H1 (cell line): Measurements from ENCODE around the gene GYS2. TPM values are rescaled to one million over a fixed set of nuclear protein-coding genes. Genes with fewer than 3 reads are reported as not detected.

Experiments
- CTCF ChIA-PET: fragments of 300-600 bp; sonication (Branson Sonifier 250); formaldehyde crosslinking; loops from one replicate; lab custom pipeline; 2021; ENCODE audit not compliant: partially characterized antibody; lab: Charles Lee
- POLR2A ChIA-PET: fragments of 300-600 bp; sonication (Branson Sonifier 250); formaldehyde crosslinking; loops from one replicate; lab custom pipeline; 2021; ENCODE audit warnings: inconsistent platforms; ENCODE audit not compliant: partially characterized antibody; lab: Charles Lee
- DNase-seq, 2 experiments: peaks; one replicate each; pipeline versions ENCODE4 v3.0.0 to v3.0.0-alpha.2; 2010 to 2022; ENCODE audit warnings: low spot score in 2 of 2, low read depth in 1 of 2, mixed read lengths in 1 of 2
- FAIRE-seq: peaks from 2 replicates; lab custom pipeline; 2011; peaks lifted over from hg19 to GRCh38; lab: Jason Lieb, UNC
- H2AFZ ChIP-seq: 2 replicates; pipeline ENCODE4 v1.8.1; 2012; ENCODE audit warnings: low read length, inconsistent platforms
- H2AK5ac ChIP-seq: 2 replicates; pipeline ENCODE4 v1.6.1; 2013; ENCODE audit warnings: low read depth, low read length
- H2BK120ac ChIP-seq: replicated peaks from 2 replicates; pipeline ENCODE3; 2013; ENCODE audit warnings: low read depth, low read length, inconsistent platforms
- H2BK12ac ChIP-seq: 2 replicates; pipeline ENCODE4 v1.6.1; 2013; ENCODE audit warnings: low read depth, low read length
- H2BK15ac ChIP-seq: 2 replicates; pipeline ENCODE4 v1.6.1; 2013; ENCODE audit warnings: low read length
- H2BK20ac ChIP-seq: 2 replicates; pipeline ENCODE4 v1.6.1; 2013; ENCODE audit warnings: low read length
- H2BK5ac ChIP-seq: 2 replicates; pipeline ENCODE4 v1.6.1; 2013; ENCODE audit warnings: low read depth, low read length
- H3K14ac ChIP-seq: 2 replicates; pipeline ENCODE4 v1.6.1; 2013; ENCODE audit warnings: inconsistent platforms; ENCODE audit not compliant: insufficient read length
- H3K18ac ChIP-seq: 2 replicates; pipeline ENCODE4 v1.6.1; 2013; ENCODE audit warnings: low read length; ENCODE audit errors: extremely low read depth
- H3K23ac ChIP-seq: 2 replicates; pipeline ENCODE4 v1.6.1; 2013; ENCODE audit warnings: inconsistent platforms; ENCODE audit not compliant: insufficient read length
- H3K23me2 ChIP-seq: 2 replicates; pipeline ENCODE4 v1.6.1; 2013; ENCODE audit warnings: low read depth, low read length
- H3K27ac ChIP-seq: 2 replicates; pipeline ENCODE4 v1.6.1; 2011; ENCODE audit warnings: low read depth, low read length, inconsistent platforms
- H3K27me3 ChIP-seq, 4 experiments: replicated peaks in 1 of 4; 1 replicate in 1 of 4; 2 replicates in 3 of 4; pipeline versions ENCODE4 v1.6.1 to v1.8.1; 2011 to 2013; ENCODE audit warnings: low read length in 3 of 4, mild to moderate bottlenecking in 3 of 4, inconsistent platforms in 2 of 4, mixed read lengths in 2 of 4, moderate library complexity in 1 of 4; ENCODE audit not compliant: control insufficient read depth in 3 of 4, insufficient read depth in 3 of 4; ENCODE audit errors: extremely low read depth in 1 of 4
- H3K36me3 ChIP-seq, 4 experiments: 2 replicates each; pipeline versions ENCODE4 v1.6.1 to v1.8.1; 2011 to 2013; ENCODE audit warnings: mild to moderate bottlenecking in 4 of 4, low read length in 3 of 4, moderate library complexity in 2 of 4, control low read depth in 1 of 4, inconsistent platforms in 1 of 4; ENCODE audit not compliant: insufficient read depth in 4 of 4, control insufficient read depth in 2 of 4
- H3K4ac ChIP-seq: replicated peaks from 2 replicates; pipeline ENCODE3; 2013; ENCODE audit warnings: low read length, low read depth, mixed read lengths, inconsistent platforms; ENCODE audit not compliant: insufficient read length
- H3K4me1 ChIP-seq, 4 experiments: replicated peaks in 1 of 4; 1 replicate in 1 of 4; 2 replicates in 3 of 4; pipeline versions ENCODE4 v1.6.1 to v1.8.1; 2011 to 2013; ENCODE audit warnings: low read length in 3 of 4, inconsistent platforms in 2 of 4, mixed read lengths in 1 of 4; ENCODE audit not compliant: insufficient read depth in 4 of 4, control insufficient read depth in 3 of 4
- H3K4me2 ChIP-seq, 2 experiments: 2 replicates each; pipeline versions ENCODE4 v1.6.1 to v1.8.1; 2011 to 2013; ENCODE audit warnings: low read depth in 2 of 2, low read length in 2 of 2, control low read depth in 1 of 2, inconsistent platforms in 1 of 2, mild to moderate bottlenecking in 1 of 2; ENCODE audit not compliant: insufficient read depth in 1 of 2
- H3K4me3 ChIP-seq, 4 experiments: fragments of 200-600, 300-600 bp in 1 of 4; sonication (generic), shearing (Covaris generic), sonication (Bioruptor Twin) in 1 of 4; 2 replicates each; pipeline versions ENCODE4 v1.5.1 to v1.8.1; 2011 to 2016; ENCODE audit warnings: low read length in 4 of 4, low read depth in 3 of 4, control low read depth in 2 of 4, inconsistent platforms in 2 of 4, mild to moderate bottlenecking in 2 of 4, mixed read lengths in 1 of 4, moderate library complexity in 1 of 4; ENCODE audit not compliant: insufficient read depth in 2 of 4; ENCODE audit errors: extremely low read depth in 1 of 4
- H3K56ac ChIP-seq: replicated peaks from 2 replicates; pipeline ENCODE3; 2013; ENCODE audit warnings: low read depth, mild to moderate bottlenecking, mixed read lengths, low read length, inconsistent platforms; ENCODE audit not compliant: insufficient read length
- H3K79me1 ChIP-seq: 2 replicates; pipeline ENCODE4 v1.6.1; 2013; ENCODE audit warnings: low read depth, low read length, control low read depth
- H3K79me2 ChIP-seq, 2 experiments: 2 replicates each; pipeline versions ENCODE4 v1.6.1 to v1.8.1; 2012 to 2013; ENCODE audit warnings: low read length in 2 of 2, mild to moderate bottlenecking in 2 of 2, inconsistent platforms in 1 of 2; ENCODE audit not compliant: insufficient read depth in 2 of 2, control insufficient read depth in 1 of 2
- H3K9ac ChIP-seq, 4 experiments: replicated peaks in 1 of 4; 1 replicate in 1 of 4; 2 replicates in 3 of 4; pipeline versions ENCODE4 v1.6.1 to v1.8.1; 2011 to 2013; ENCODE audit warnings: low read depth in 3 of 4, low read length in 3 of 4, control low read depth in 2 of 4, mild to moderate bottlenecking in 2 of 4, moderate library complexity in 2 of 4, inconsistent platforms in 1 of 4; ENCODE audit errors: extremely low read depth in 1 of 4
- H3K9me3 ChIP-seq, 2 experiments: 2 replicates each; pipeline versions ENCODE4 v1.6.1 to v1.8.1; 2012 to 2013; ENCODE audit warnings: mild to moderate bottlenecking in 2 of 2, moderate library complexity in 2 of 2, control low read depth in 1 of 2, inconsistent platforms in 1 of 2, low read depth in 1 of 2, low read length in 1 of 2, mixed read lengths in 1 of 2; ENCODE audit not compliant: insufficient read depth in 2 of 2
- H4K20me1 ChIP-seq, 2 experiments: replicated peaks in 1 of 2; 2 replicates each; pipeline versions ENCODE3 to v1.8.1; 2011 to 2013; ENCODE audit warnings: inconsistent platforms in 2 of 2, low read length in 2 of 2, mild to moderate bottlenecking in 1 of 2; ENCODE audit not compliant: insufficient read depth in 2 of 2, control insufficient read depth in 1 of 2
- H4K5ac ChIP-seq: 2 replicates; pipeline ENCODE4 v1.6.1; 2013; ENCODE audit warnings: low read length, low read depth, mixed read lengths, inconsistent platforms; ENCODE audit not compliant: insufficient read length
- H4K8ac ChIP-seq: 2 replicates; pipeline ENCODE4 v1.8.0; 2013; ENCODE audit warnings: mild to moderate bottlenecking, moderate library complexity, low read length, inconsistent platforms; ENCODE audit not compliant: insufficient read depth; ENCODE audit errors: extremely low read depth
- H4K91ac ChIP-seq: replicated peaks from 2 replicates; pipeline ENCODE3; 2013; ENCODE audit warnings: low read length, mixed read lengths, inconsistent platforms; ENCODE audit not compliant: insufficient read length
- BCL11A ChIP-seq, 2 experiments: IDR thresholded peaks; one replicate each; pipeline ENCODE4 v1.6.1; 2011; ENCODE audit warnings: low read depth in 2 of 2, low read length in 2 of 2, mild to moderate bottlenecking in 2 of 2
- CBX5 ChIP-seq: fragments of 300-800, 300-1000 bp; sonication (generic); IDR thresholded peaks from 2 replicates; pipeline ENCODE4 v1.7.1; 2016; ENCODE audit warnings: antibody characterized with exemption, low read length, low read depth
- CEBPB ChIP-seq: IDR thresholded peaks from 2 replicates; pipeline ENCODE4 v1.6.1; 2012; ENCODE audit warnings: low read depth, low read length
- CREB1 ChIP-seq: IDR thresholded peaks from 2 replicates; pipeline ENCODE4 v1.6.1; 2012; ENCODE audit warnings: inconsistent platforms
- EGR1 ChIP-seq: IDR thresholded peaks from 2 replicates; pipeline ENCODE4 v1.6.1; 2011; ENCODE audit warnings: low read depth, low read length, borderline replicate concordance
- GTF2F1 ChIP-seq: IDR thresholded peaks from 2 replicates; pipeline ENCODE4 v1.6.1; 2012; ENCODE audit warnings: low read depth, low read length, improper control_type of control experiment, borderline replicate concordance
- HDAC2 ChIP-seq, 2 experiments: fragments of 300-600 bp in 1 of 2; sonication (generic) in 1 of 2; IDR thresholded peaks; 2 replicates each; pipeline ENCODE4 v1.6.1; 2011 to 2012; ENCODE audit warnings: low read depth in 2 of 2, low read length in 2 of 2, mild to moderate bottlenecking in 2 of 2, moderate library complexity in 2 of 2, borderline replicate concordance in 1 of 2, inconsistent platforms in 1 of 2
- RAD21 ChIP-seq, 2 experiments: IDR thresholded peaks in 1 of 2; conservative IDR thresholded peaks in 1 of 2; 2 replicates each; pipeline ENCODE4 v1.6.1; 2011; ENCODE audit warnings: low read depth in 2 of 2, low read length in 2 of 2, improper control_type of control experiment in 1 of 2, inconsistent platforms in 1 of 2, mild to moderate bottlenecking in 1 of 2, moderate library complexity in 1 of 2
- SRF ChIP-seq: IDR thresholded peaks from 2 replicates; pipeline ENCODE4 v1.6.1; 2011; ENCODE audit warnings: mild to moderate bottlenecking, low read depth, low read length, moderate library complexity
- ZNF274 ChIP-seq: IDR thresholded peaks from 2 replicates; pipeline ENCODE4 v1.7.0; 2012; ENCODE audit warnings: low read length, borderline replicate concordance; ENCODE audit errors: extremely low read depth
- WGBS, 2 experiments: shearing (Covaris generic) in 1 of 2; methylation state at CpG; one replicate each; pipeline versions ENCODE4 v1.1.6 to v1.1.7; 2013 to 2015; ENCODE audit warnings: low lambda C conversion rate in 2 of 2, mixed read lengths in 2 of 2, inconsistent platforms in 1 of 2, low coverage in 1 of 2, missing lambda C conversion rate in 1 of 2; ENCODE audit not compliant: insufficient replicate concordance in 2 of 2, insufficient coverage in 1 of 2, insufficient read length in 1 of 2; ENCODE audit errors: extremely low coverage in 1 of 2, missing lambda C conversion rate in 1 of 2; 5-methylcytosine and 5-hydroxymethylcytosine counted together
- polyA plus RNA-seq, 7 experiments: library from polyadenylated mRNA; depleted of rRNA in 3 of 7; stranded (reverse) in 5 of 7; unstranded in 2 of 7; fragments of >200 nt in 5 of 7; fragments of 200-250 nt in 2 of 7; gene quantifications; 1 replicate in 5 of 7; 2 replicates in 1 of 7; 4 replicates in 1 of 7; pipeline versions ENCODE4 v1.2.1 to v1.2.3, GENCODE V29; 2011 to 2013; ENCODE audit warnings: missing spikeins in 2 of 7, mixed read lengths in 2 of 7
- total RNA-seq: library from RNA; stranded (reverse); fragmentation: NEBNext Ultra II Directional; extraction: Animal tissue kit (Norgen Biotek cat#: 25700); gene quantifications from 2 replicates; pipeline ENCODE4 v1.2.1, GENCODE V29; 2021
- TF ChIP-seq, protein P1 (sequence below): IDR thresholded peaks from 2 replicates; pipeline ENCODE4 v1.6.1; 2012; ENCODE audit warnings: low read length, inconsistent platforms
- TF ChIP-seq, protein P2 (sequence below): IDR thresholded peaks from 2 replicates; pipeline ENCODE4 v1.6.1; 2012; ENCODE audit warnings: inconsistent platforms

GYS2 gene
- total and polyA plus RNA-seq, 2 of the 8 experiments (the other 6 are each of a cell fraction or from before 2014, with no cell fraction given), result not detected

- Histone ChIP-seq H3K23me2 (no peaks in the 10 kb centered on the region), H2BK12ac (no peak overlapping the region), H4K20me1 (no peaks in the 10 kb centered on the region), H3K79me1 (no peaks in the 10 kb centered on the region), H3K27ac (no peak overlapping the region), H3K27me3 (no peaks in the 10 kb centered on the region), H3K23ac (no peak overlapping the region), H3K9me3 (no peaks in the 10 kb centered on the region), H4K91ac (no peak overlapping the region), H2BK120ac (no peak overlapping the region), H3K36me3 (no peaks in the 10 kb centered on the region), H3K79me2 (no peaks in the 10 kb centered on the region), H3K4ac (no peak overlapping the region), H3K18ac (no peak overlapping the region), H3K4me3 (no peak overlapping the region), H2BK15ac (no peak overlapping the region), H4K8ac (no peak overlapping the region), H3K56ac (no peak overlapping the region), H3K9ac (no peak overlapping the region), H3K4me1 (no peaks in the 10 kb centered on the region), H2AFZ (no peak overlapping the region), H3K4me2 (no peak overlapping the region), H2AK5ac (no peak overlapping the region), H2BK5ac (no peak overlapping the region), H3K14ac (no peak overlapping the region), H4K5ac (no peak overlapping the region), H2BK20ac (no peak overlapping the region)
- CTCF ChIA-PET, result interaction anchor here (1.0 to 1.2 kb wide), 2 partner anchors 96 to 375 kb away, joined by 3 read pairs; no protein-coding TSS in a partner anchor
- POLR2A ChIA-PET, result no interaction called here
- DNase-seq (no peak), FAIRE-seq (no peak)
- 84% methylated on average over 2 of the region's 2 CpGs; no CpG with 5 or more reads in 1 of the 2 experiments for WGBS, 2 experiments
- no peak for TF ChIP-seq ZNF274
- TF ChIP-seq, protein P1, sequence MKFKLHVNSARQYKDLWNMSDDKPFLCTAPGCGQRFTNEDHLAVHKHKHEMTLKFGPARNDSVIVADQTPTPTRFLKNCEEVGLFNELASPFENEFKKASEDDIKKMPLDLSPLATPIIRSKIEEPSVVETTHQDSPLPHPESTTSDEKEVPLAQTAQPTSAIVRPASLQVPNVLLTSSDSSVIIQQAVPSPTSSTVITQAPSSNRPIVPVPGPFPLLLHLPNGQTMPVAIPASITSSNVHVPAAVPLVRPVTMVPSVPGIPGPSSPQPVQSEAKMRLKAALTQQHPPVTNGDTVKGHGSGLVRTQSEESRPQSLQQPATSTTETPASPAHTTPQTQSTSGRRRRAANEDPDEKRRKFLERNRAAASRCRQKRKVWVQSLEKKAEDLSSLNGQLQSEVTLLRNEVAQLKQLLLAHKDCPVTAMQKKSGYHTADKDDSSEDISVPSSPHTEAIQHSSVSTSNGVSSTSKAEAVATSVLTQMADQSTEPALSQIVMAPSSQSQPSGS, result no peak
- no peak for TF ChIP-seq SRF
- TF ChIP-seq EGR1, result no peak
- no peak for TF ChIP-seq GTF2F1
- TF ChIP-seq RAD21 (IDR thresholded peaks at IDR 0.05 in 1 of 2, conservative IDR thresholded peaks at IDR 0.05 in 1 of 2; ENCODE audit: low read depth in 2 of 2, low read length in 2 of 2), result no peak
- no peak for TF ChIP-seq CBX5
- no peak for TF ChIP-seq BCL11A (IDR thresholded peaks at IDR 0.05; ENCODE audit: low read depth in 2 of 2, low read length in 2 of 2)
- TF ChIP-seq CREB1, result no peak
- no peak for TF ChIP-seq CEBPB
- TF ChIP-seq, protein P2, sequence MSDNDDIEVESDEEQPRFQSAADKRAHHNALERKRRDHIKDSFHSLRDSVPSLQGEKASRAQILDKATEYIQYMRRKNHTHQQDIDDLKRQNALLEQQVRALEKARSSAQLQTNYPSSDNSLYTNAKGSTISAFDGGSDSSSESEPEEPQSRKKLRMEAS, result no peak
- no peak for TF ChIP-seq HDAC2 (IDR thresholded peaks at IDR 0.05; ENCODE audit: borderline replicate concordance in 1 of 2, low read depth in 2 of 2, low read length in 2 of 2)
Measured at GRCh38 chr12:21614506-21614905, 9.9 kb upstream of the GYS2 start.
